ENCODE measurements around the gene USP9X.
"Not testable (repeated sequence)": the region's sequence is repeated elsewhere in the genome, so short reads cannot be mapped to it uniquely, and the experiment has no call there.

The USP9X gene

GRCh38 chrX:41258871-41259270 is 173.6 kb downstream of the USP9X start:
- no peak for DNase-seq (ENCODE audit: low spot score)

GRCh38 chrX:41259516-41259915 is 174.3 kb downstream of the USP9X start:
- no peak for DNase-seq (ENCODE audit: low spot score)
- no peak for TF ChIP-seq CTCF (IDR thresholded peaks at IDR 0.05; ENCODE audit: extremely low read depth, missing control alignments)

More at GRCh38 chrX:41258871-41259270, 173.6 kb downstream of the USP9X start:
- no peak for TF ChIP-seq CTCF (IDR thresholded peaks at IDR 0.05; ENCODE audit: extremely low read depth, missing control alignments)

- TF ChIP-seq CTCF (IDR thresholded peaks at IDR 0.05; ENCODE audit: extremely low read depth, missing control alignments): no peak
- no peak for DNase-seq (ENCODE audit: low spot score)
These were observed 180.4 kb downstream of the USP9X start for GRCh38 chrX:41265615-41266014.

- no peak for DNase-seq (ENCODE audit: low spot score)
These were observed 188.4 kb downstream of the USP9X start for GRCh38 chrX:41273638-41274037.

GRCh38 chrX:41275661-41276609 is 190.7 kb downstream of the USP9X start:
- TF ChIP-seq CTCF (IDR thresholded peaks at IDR 0.05; ENCODE audit: extremely low read depth, missing control alignments): peak; percentile 29
- peak; percentile 72 for DNase-seq (ENCODE audit: low spot score)

More at GRCh38 chrX:41273638-41274037, 188.4 kb downstream of the USP9X start:
- no peak for TF ChIP-seq CTCF (IDR thresholded peaks at IDR 0.05; ENCODE audit: extremely low read depth, missing control alignments)

- peak; percentile 29 for DNase-seq (ENCODE audit: low spot score)
These were observed 191.6 kb downstream of the USP9X start for GRCh38 chrX:41276661-41277506.

GRCh38 chrX:41282307-41282706 is 197.1 kb downstream of the USP9X start:
- DNase-seq (ENCODE audit: low spot score): not testable (repeated sequence)

More at GRCh38 chrX:41276661-41277506, 191.6 kb downstream of the USP9X start:
- TF ChIP-seq CTCF (IDR thresholded peaks at IDR 0.05; ENCODE audit: extremely low read depth, missing control alignments): no peak

GRCh38 chrX:41285928-41286327 is 200.7 kb downstream of the USP9X start:
- DNase-seq (ENCODE audit: low spot score): not testable (repeated sequence)
